ENCODE data around the gene BARHL1.
A peak's percentile ranks its signal among the peaks of the same experiment; 100 is the strongest.

Gene BARHL1

GRCh38 chr9:132545578-132545977, 36.8 kb upstream of the BARHL1 start:
- Histone ChIP-seq H3K27me3 (ENCODE audit: control insufficient read depth in 5 of 5, insufficient read depth in 4 of 5, low read length in 5 of 5) (peaks cover 16 to 31% (median 28%) of the 10 kb centered on the region in 5 donors), H3K27ac (ENCODE audit: low read depth, low read length) (no peak overlapping the region), H3K4me3 (ENCODE audit: low read depth in 1 of 5, low read length in 5 of 5) (no peak overlapping the region), H3K9ac (ENCODE audit: low read length in 5 of 5) (no peak overlapping the region), H3K9me3 (ENCODE audit: control insufficient read depth in 5 of 5, low read length in 5 of 5) (no peaks in the 10 kb centered on the region), H3K4me1 (ENCODE audit: control insufficient read depth in 5 of 5, insufficient read depth in 5 of 5, low read length in 5 of 5) (peaks cover 0 to 8% (median 7%) of the 10 kb centered on the region in 5 donors), H3K36me3 (ENCODE audit: control insufficient read depth in 5 of 5, insufficient read depth in 5 of 5, low read length in 5 of 5) (no peaks in the 10 kb centered on the region)

- Histone ChIP-seq H3K36me3 (ENCODE audit: control insufficient read depth in 5 of 5, insufficient read depth in 5 of 5, low read length in 5 of 5) (no peaks in the 10 kb centered on the region), H3K9ac (ENCODE audit: low read length in 5 of 5) (no peak overlapping the region), H3K27me3 (ENCODE audit: control insufficient read depth in 5 of 5, insufficient read depth in 4 of 5, low read length in 5 of 5) (peaks cover 16 to 31% (median 30%) of the 10 kb centered on the region in 5 donors), H3K4me3 (ENCODE audit: low read depth in 1 of 5, low read length in 5 of 5) (peak overlapping the region in 2 of 5 donors; percentile 6 to 17), H3K27ac (ENCODE audit: low read depth, low read length) (no peak overlapping the region), H3K9me3 (ENCODE audit: control insufficient read depth in 5 of 5, low read length in 5 of 5) (no peaks in the 10 kb centered on the region), H3K4me1 (ENCODE audit: control insufficient read depth in 5 of 5, insufficient read depth in 5 of 5, low read length in 5 of 5) (peaks cover 0 to 8% (median 7%) of the 10 kb centered on the region in 5 donors)
Observed at GRCh38 chr9:132546148-132547051, 36.0 kb upstream of the BARHL1 start.

- Histone ChIP-seq H3K36me3 (ENCODE audit: control insufficient read depth in 5 of 5, insufficient read depth in 5 of 5, low read length in 5 of 5) (no peaks in the 10 kb centered on the region), H3K9ac (ENCODE audit: low read length in 5 of 5) (no peak overlapping the region), H3K27ac (ENCODE audit: low read depth, low read length) (no peak overlapping the region), H3K4me1 (ENCODE audit: control insufficient read depth in 5 of 5, insufficient read depth in 5 of 5, low read length in 5 of 5) (peaks cover 0 to 8% (median 7%) of the 10 kb centered on the region in 5 donors), H3K9me3 (ENCODE audit: control insufficient read depth in 5 of 5, low read length in 5 of 5) (no peaks in the 10 kb centered on the region), H3K27me3 (ENCODE audit: control insufficient read depth in 5 of 5, insufficient read depth in 4 of 5, low read length in 5 of 5) (peaks cover 17 to 35% (median 30%) of the 10 kb centered on the region in 5 donors), H3K4me3 (ENCODE audit: low read depth in 1 of 5, low read length in 5 of 5) (no peak overlapping the region)
Observed at GRCh38 chr9:132547052-132547431, 35.4 kb upstream of the BARHL1 start.

GRCh38 chr9:132547436-132547835, 35.0 kb upstream of the BARHL1 start:
- Histone ChIP-seq H3K9ac (ENCODE audit: low read length in 5 of 5) (no peak overlapping the region), H3K4me1 (ENCODE audit: control insufficient read depth in 5 of 5, insufficient read depth in 5 of 5, low read length in 5 of 5) (peaks cover 0 to 8% (median 7%) of the 10 kb centered on the region in 5 donors), H3K36me3 (ENCODE audit: control insufficient read depth in 5 of 5, insufficient read depth in 5 of 5, low read length in 5 of 5) (no peaks in the 10 kb centered on the region), H3K9me3 (ENCODE audit: control insufficient read depth in 5 of 5, low read length in 5 of 5) (no peaks in the 10 kb centered on the region), H3K27ac (ENCODE audit: low read depth, low read length) (no peak overlapping the region), H3K27me3 (ENCODE audit: control insufficient read depth in 5 of 5, insufficient read depth in 4 of 5, low read length in 5 of 5) (peaks cover 17 to 37% (median 30%) of the 10 kb centered on the region in 5 donors), H3K4me3 (ENCODE audit: low read depth in 1 of 5, low read length in 5 of 5) (no peak overlapping the region)

- H3K4me3 ChIP-seq (ENCODE audit: low read depth in 1 of 5, low read length in 5 of 5), result no peak overlapping the region
- no peak overlapping the region for H3K9ac ChIP-seq (ENCODE audit: low read length in 5 of 5)
- H3K27ac ChIP-seq (ENCODE audit: low read depth, low read length), result no peak overlapping the region
- peaks cover 0 to 8% (median 7%) of the 10 kb centered on the region in 5 donors for H3K4me1 ChIP-seq (ENCODE audit: control insufficient read depth in 5 of 5, insufficient read depth in 5 of 5, low read length in 5 of 5)
- H3K36me3 ChIP-seq (ENCODE audit: control insufficient read depth in 5 of 5, insufficient read depth in 5 of 5, low read length in 5 of 5), result no peaks in the 10 kb centered on the region
- peaks cover 17 to 39% (median 30%) of the 10 kb centered on the region in 5 donors for H3K27me3 ChIP-seq (ENCODE audit: control insufficient read depth in 5 of 5, insufficient read depth in 4 of 5, low read length in 5 of 5)
- H3K9me3 ChIP-seq (ENCODE audit: control insufficient read depth in 5 of 5, low read length in 5 of 5), result peaks cover 0 to 6% (median 2%) of the 10 kb centered on the region in 5 donors
Observed at GRCh38 chr9:132547976-132548730, 34.3 kb upstream of the BARHL1 start.

GRCh38 chr9:132548751-132549640, 33.4 kb upstream of the BARHL1 start:
- Histone ChIP-seq H3K9me3 (ENCODE audit: control insufficient read depth in 5 of 5, low read length in 5 of 5) (peaks cover 0 to 8% (median 7%) of the 10 kb centered on the region in 5 donors), H3K4me1 (ENCODE audit: control insufficient read depth in 5 of 5, insufficient read depth in 5 of 5, low read length in 5 of 5) (peaks cover 0 to 8% (median 7%) of the 10 kb centered on the region in 5 donors), H3K27me3 (ENCODE audit: control insufficient read depth in 5 of 5, insufficient read depth in 4 of 5, low read length in 5 of 5) (peaks cover 16 to 37% (median 27%) of the 10 kb centered on the region in 5 donors), H3K4me3 (ENCODE audit: low read depth in 1 of 5, low read length in 5 of 5) (no peak overlapping the region), H3K36me3 (ENCODE audit: control insufficient read depth in 5 of 5, insufficient read depth in 5 of 5, low read length in 5 of 5) (no peaks in the 10 kb centered on the region), H3K9ac (ENCODE audit: low read length in 5 of 5) (no peak overlapping the region), H3K27ac (ENCODE audit: low read depth, low read length) (no peak overlapping the region)

GRCh38 chr9:132551556-132551955, 30.9 kb upstream of the BARHL1 start:
- Histone ChIP-seq H3K36me3 (ENCODE audit: control insufficient read depth in 5 of 5, insufficient read depth in 5 of 5, low read length in 5 of 5) (no peaks in the 10 kb centered on the region), H3K4me3 (ENCODE audit: low read depth in 1 of 5, low read length in 5 of 5) (no peak overlapping the region), H3K9ac (ENCODE audit: low read length in 5 of 5) (no peak overlapping the region), H3K4me1 (ENCODE audit: control insufficient read depth in 5 of 5, insufficient read depth in 5 of 5, low read length in 5 of 5) (peaks cover 0 to 2% (median 1%) of the 10 kb centered on the region in 5 donors), H3K27ac (ENCODE audit: low read depth, low read length) (no peak overlapping the region), H3K9me3 (ENCODE audit: control insufficient read depth in 5 of 5, low read length in 5 of 5) (peaks cover 0 to 8% (median 7%) of the 10 kb centered on the region in 5 donors), H3K27me3 (ENCODE audit: control insufficient read depth in 5 of 5, insufficient read depth in 4 of 5, low read length in 5 of 5) (peaks cover 10 to 26% (median 13%) of the 10 kb centered on the region in 5 donors)

GRCh38 chr9:132552041-132552440, 30.4 kb upstream of the BARHL1 start:
- peaks cover 0 to 8% (median 7%) of the 10 kb centered on the region in 5 donors for H3K9me3 ChIP-seq (ENCODE audit: control insufficient read depth in 5 of 5, low read length in 5 of 5)
- H3K4me1 ChIP-seq (ENCODE audit: control insufficient read depth in 5 of 5, insufficient read depth in 5 of 5, low read length in 5 of 5), result no peaks in the 10 kb centered on the region
- H3K4me3 ChIP-seq (ENCODE audit: low read depth in 1 of 5, low read length in 5 of 5), result no peak overlapping the region
- no peak overlapping the region for H3K9ac ChIP-seq (ENCODE audit: low read length in 5 of 5)
- no peak overlapping the region for H3K27ac ChIP-seq (ENCODE audit: low read depth, low read length)
- no peaks in the 10 kb centered on the region for H3K36me3 ChIP-seq (ENCODE audit: control insufficient read depth in 5 of 5, insufficient read depth in 5 of 5, low read length in 5 of 5)
- H3K27me3 ChIP-seq (ENCODE audit: control insufficient read depth in 5 of 5, insufficient read depth in 4 of 5, low read length in 5 of 5), result peaks cover 7 to 22% (median 11%) of the 10 kb centered on the region in 5 donors

GRCh38 chr9:132554755-132555154, 27.7 kb upstream of the BARHL1 start:
- peaks cover 0 to 8% (median 7%) of the 10 kb centered on the region in 5 donors for H3K9me3 ChIP-seq (ENCODE audit: control insufficient read depth in 5 of 5, low read length in 5 of 5)
- H3K9ac ChIP-seq (ENCODE audit: low read length in 5 of 5), result no peak overlapping the region
- H3K27me3 ChIP-seq (ENCODE audit: control insufficient read depth in 5 of 5, insufficient read depth in 4 of 5, low read length in 5 of 5), result peaks cover 5 to 19% (median 13%) of the 10 kb centered on the region in 5 donors
- H3K4me1 ChIP-seq (ENCODE audit: control insufficient read depth in 5 of 5, insufficient read depth in 5 of 5, low read length in 5 of 5), result no peaks in the 10 kb centered on the region
- H3K36me3 ChIP-seq (ENCODE audit: control insufficient read depth in 5 of 5, insufficient read depth in 5 of 5, low read length in 5 of 5), result no peaks in the 10 kb centered on the region
- no peak overlapping the region for H3K4me3 ChIP-seq (ENCODE audit: low read depth in 1 of 5, low read length in 5 of 5)
- H3K27ac ChIP-seq (ENCODE audit: low read depth, low read length), result no peak overlapping the region

All from subcutaneous abdominal adipose tissue (tissue), 5 donors.